Spleen (tissue), 11 donors: ENCODE data around the gene ZNRF2. TPM values are rescaled to one million over a fixed set of nuclear protein-coding genes. Genes with fewer than 3 reads are reported as not detected.

ENCODE experiments used
- DNase-seq: peaks from one replicate; pipeline ENCODE4 v3.0.0-alpha.2; 2020
- H3K27ac ChIP-seq, 8 donors: fragments of 200-600 bp; sonication (generic) in 7 of 8; 1 replicate in 4 of 8; 2 replicates in 4 of 8; pipeline versions ENCODE4 v1.5.0 to v1.8.0; 2016 to 2021; ENCODE audit warnings: inconsistent platforms in 4 of 8, mild to moderate bottlenecking in 4 of 8, moderate library complexity in 1 of 8
- H3K27me3 ChIP-seq, 7 donors: fragments of 200-600 bp; sonication (generic) in 6 of 7; replicated peaks in 1 of 7; 1 replicate in 4 of 7; 2 replicates in 3 of 7; pipeline versions ENCODE4 v1.5.0 to v1.8.0; 2016 to 2021; ENCODE audit warnings: inconsistent platforms in 3 of 7, mild to moderate bottlenecking in 1 of 7
- H3K36me3 ChIP-seq, 6 donors: fragments of 200-600 bp; sonication (generic) in 5 of 6; 1 replicate in 4 of 6; 2 replicates in 2 of 6; pipeline versions ENCODE4 v1.5.0 to v1.8.0; 2016 to 2021; ENCODE audit warnings: inconsistent platforms in 2 of 6
- H3K4me1 ChIP-seq, 6 donors: fragments of 200-600 bp; sonication (generic) in 5 of 6; 1 replicate in 3 of 6; 2 replicates in 3 of 6; pipeline versions ENCODE4 v1.5.0 to v1.8.0; 2016 to 2021; ENCODE audit warnings: inconsistent platforms in 3 of 6
- H3K4me3 ChIP-seq, 8 donors: fragments of 200-600 bp; sonication (generic) in 7 of 8; 1 replicate in 4 of 8; 2 replicates in 4 of 8; pipeline versions ENCODE4 v1.5.0 to v1.8.0; 2016 to 2021; ENCODE audit warnings: inconsistent platforms in 4 of 8, mild to moderate bottlenecking in 4 of 8, moderate library complexity in 2 of 8
- H3K9me3 ChIP-seq, 8 donors: fragments of 200-600 bp; sonication (generic) in 7 of 8; 1 replicate in 4 of 8; 2 replicates in 4 of 8; pipeline versions ENCODE4 v1.5.0 to v1.8.0; 2016 to 2021; ENCODE audit warnings: inconsistent platforms in 4 of 8
- CTCF ChIP-seq, 11 experiments: fragments of 200-600 bp in 7 of 11; fragments of 450-650 bp in 4 of 11; sonication (generic) in 4 of 11; IDR thresholded peaks in 8 of 11; conservative IDR thresholded peaks in 3 of 11; 1 replicate in 7 of 11; 2 replicates in 4 of 11; pipeline versions ENCODE4 v1.4.0 to v1.8.0; 2016 to 2021; ENCODE audit warnings: antibody characterized with exemption in 11 of 11, inconsistent platforms in 4 of 11, mild to moderate bottlenecking in 1 of 11
- POLR2A ChIP-seq, 3 donors: fragments of 450-650 bp; IDR thresholded peaks; one replicate each; pipeline ENCODE4 v1.5.1; 2017; ENCODE audit warnings: antibody characterized with exemption in 3 of 3, mild to moderate bottlenecking in 1 of 3
- POLR2AphosphoS5 ChIP-seq, 3 donors: sonication (generic); formaldehyde crosslinking; IDR thresholded peaks; one replicate each; pipeline ENCODE4 v1.5.1; 2017; ENCODE audit warnings: antibody characterized with exemption in 3 of 3
- WGBS, 5 donors: extraction: QIAGEN DNeasy Blood & Tissue Kit in 3 of 5; methylation state at CpG; one replicate each; pipeline versions ENCODE4 v1.1.5 to v1.1.7; 2013 to 2018; 5-methylcytosine and 5-hydroxymethylcytosine counted together
- intact Hi-C: fragments of 100-400 bp; cut with DNase I; formaldehyde crosslinking; loops from one replicate; pipeline ENCODE4 v1.15.0; 2023; ENCODE audit warnings: low total_unique reads
- polyA plus RNA-seq, 3 donors: library from polyadenylated mRNA; stranded (reverse); fragments of 200-250 nt; gene quantifications; one replicate each; pipeline ENCODE4 v1.2.1, GENCODE V29; 2013
- total RNA-seq, 7 donors: library from RNA; depleted of rRNA in 3 of 7; stranded (reverse); fragments of >200 nt in 3 of 7; fragmentation: NEBNext Ultra II Directional in 4 of 7; extraction: Animal tissue kit (Norgen Biotek cat#: 25700) in 4 of 7; gene quantifications; one replicate each; pipeline versions ENCODE4 v1.1.0 to v1.2.1, GENCODE V29; 2016 to 2021
- donor health status: healthy with polysubstance abuse.
- donor health status: DM: no; HTN: no; CAD: no; lungs with moderate emphysema.
- donor health status: DM: no; HTN: no; CAD: no.
- donor health status: Bipolar disorder and iron deficiency.
- donor health status: healthy.
- donor health status: DM: no; HTN: no; CAD: no.
- donor health status: DM: yes; HTN: yes; CAD: no.

Gene ZNRF2
- total and polyA plus RNA-seq, 10 donors = 6.8 to 42.5 (median 28.5) TPM

DNA sequence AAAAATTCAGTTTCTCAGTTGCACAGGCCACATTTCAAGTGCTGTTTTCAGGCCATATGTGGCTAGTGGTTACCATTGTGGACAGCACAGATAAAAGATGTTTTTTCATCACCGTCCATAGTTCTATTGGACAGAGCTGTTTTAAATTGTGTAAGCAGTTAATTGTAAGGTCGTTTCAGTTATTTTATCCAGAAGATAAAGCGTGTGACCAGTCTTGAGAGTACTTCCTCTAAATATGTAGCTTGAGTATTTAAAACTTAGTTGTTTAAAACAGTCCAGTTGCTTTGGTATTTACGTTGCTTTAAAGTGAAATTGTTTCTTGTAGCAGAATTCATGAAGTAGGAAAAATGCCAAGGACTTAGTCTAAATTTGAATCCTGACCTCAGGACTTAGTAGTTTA, 66.9 kb downstream of the ZNRF2 start:
- no peak overlapping the region for H3K4me3 ChIP-seq
- 22 to 35% (median 33%) methylated on average over 4 of the region's 4 CpGs for WGBS, 5 donors
- peaks cover 0 to 7% (median 0%) of the 10 kb centered on the region in 6 donors for H3K36me3 ChIP-seq
- no peaks in the 10 kb centered on the region for H3K27me3 ChIP-seq
- DNase-seq = no peak
- peak overlapping the region in 3 of 8 donors; percentile 9 to 46 (median 37) for H3K27ac ChIP-seq
- peaks cover 20 to 84% (median 55%) of the 10 kb centered on the region in 6 donors for H3K4me1 ChIP-seq
- H3K9me3 ChIP-seq = no peaks in the 10 kb centered on the region
- TF ChIP-seq POLR2AphosphoS5 (IDR thresholded peaks at IDR 0.05) (no peak), POLR2A (IDR thresholded peaks at IDR 0.05) (no peak), CTCF (IDR thresholded peaks at IDR 0.05 in 8 of 11, conservative IDR thresholded peaks at IDR 0.05 in 3 of 11) (no peak)
- intact Hi-C loops = loop anchor here (10.0 kb wide), 1 partner anchor 186 kb away; no protein-coding TSS in a partner anchor

DNA sequence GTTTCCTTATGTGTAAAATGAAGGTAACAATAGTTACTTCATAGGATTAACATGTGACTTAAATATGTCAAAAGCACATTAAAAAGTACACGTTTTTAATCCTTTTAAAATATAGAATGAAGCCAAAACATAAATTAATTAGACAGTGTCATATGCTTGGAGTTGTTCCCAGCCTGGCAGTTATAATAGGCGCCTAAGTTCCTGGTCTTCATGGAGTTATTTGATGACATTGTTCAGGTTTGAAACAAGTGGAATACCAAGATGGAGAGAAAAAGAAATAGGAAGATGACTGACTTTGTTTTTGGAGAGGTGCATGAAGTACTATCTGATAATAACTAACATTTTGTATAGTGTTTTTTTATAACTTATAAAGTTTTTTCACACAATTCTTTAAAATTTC, 67.3 kb downstream of the ZNRF2 start:
- Histone ChIP-seq H3K4me3 (no peak overlapping the region), H3K27ac (peak overlapping the region in 3 of 8 donors; percentile 9 to 46 (median 37)), H3K36me3 (peaks cover 0 to 10% (median 0%) of the 10 kb centered on the region in 6 donors), H3K27me3 (no peaks in the 10 kb centered on the region), H3K9me3 (no peaks in the 10 kb centered on the region), H3K4me1 (peaks cover 20 to 80% (median 53%) of the 10 kb centered on the region in 6 donors)
- whole genome bisulfite sequencing, 5 donors = 45 to 55% (median 49%) methylated on average over 2 of the region's 2 CpGs
- TF ChIP-seq POLR2A (IDR thresholded peaks at IDR 0.05) = no peak
- no peak for TF ChIP-seq CTCF (IDR thresholded peaks at IDR 0.05 in 8 of 11, conservative IDR thresholded peaks at IDR 0.05 in 3 of 11)
- no peak for TF ChIP-seq POLR2AphosphoS5 (IDR thresholded peaks at IDR 0.05)
- DNase-seq = no peak
- intact Hi-C loops = loop anchor here (10.0 kb wide), 1 partner anchor 187 kb away; no protein-coding TSS in a partner anchor

GRCh38 chr7:30352169-30352568, 67.8 kb downstream of the ZNRF2 start:
- Histone ChIP-seq H3K27ac (no peak overlapping the region), H3K36me3 (peaks cover 0 to 15% (median 2%) of the 10 kb centered on the region in 6 donors), H3K27me3 (no peaks in the 10 kb centered on the region), H3K4me3 (no peak overlapping the region), H3K4me1 (peaks cover 18 to 75% (median 49%) of the 10 kb centered on the region in 6 donors), H3K9me3 (no peaks in the 10 kb centered on the region)
- 82 to 89% (median 84%) methylated on average over 5 of the region's 5 CpGs for WGBS, 5 donors
- intact Hi-C loops = loop anchor here (10.0 kb wide), 1 partner anchor 187 kb away; no protein-coding TSS in a partner anchor
- DNase-seq = no peak
- peak in 2 of 11 experiments; percentile 31 to 34 for TF ChIP-seq CTCF (IDR thresholded peaks at IDR 0.05 in 8 of 11, conservative IDR thresholded peaks at IDR 0.05 in 3 of 11)
- TF ChIP-seq POLR2AphosphoS5 (IDR thresholded peaks at IDR 0.05) = no peak
- TF ChIP-seq POLR2A (IDR thresholded peaks at IDR 0.05) = no peak

DNA sequence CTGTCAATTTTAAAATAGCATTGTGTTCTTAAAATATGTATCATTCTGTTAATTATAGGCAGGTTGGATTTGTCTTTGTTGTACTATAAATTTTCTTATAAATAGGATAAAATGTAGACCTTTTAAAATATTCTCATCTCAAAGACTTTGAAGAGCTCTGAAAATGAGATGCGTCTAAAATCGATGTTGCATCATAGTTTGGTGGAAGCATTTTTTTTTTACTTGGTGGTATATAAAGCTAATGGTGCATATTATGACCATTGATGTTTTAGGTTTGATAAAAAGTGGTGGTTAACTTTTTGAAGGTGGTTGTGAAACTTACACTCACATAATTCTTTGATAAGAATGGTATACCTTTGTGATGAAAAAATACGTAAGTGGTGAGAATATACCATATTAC, 69.1 kb downstream of the ZNRF2 start:
- intact Hi-C loops = loop anchor here (10.0 kb wide), 1 partner anchor 189 kb away; no protein-coding TSS in a partner anchor
- TF ChIP-seq POLR2A (IDR thresholded peaks at IDR 0.05) (no peak), POLR2AphosphoS5 (IDR thresholded peaks at IDR 0.05) (no peak), CTCF (IDR thresholded peaks at IDR 0.05 in 8 of 11, conservative IDR thresholded peaks at IDR 0.05 in 3 of 11) (no peak)
- Histone ChIP-seq H3K4me1 (peaks cover 4 to 61% (median 36%) of the 10 kb centered on the region in 6 donors), H3K27ac (no peak overlapping the region), H3K9me3 (no peaks in the 10 kb centered on the region), H3K4me3 (no peak overlapping the region), H3K27me3 (no peaks in the 10 kb centered on the region), H3K36me3 (peaks cover 0 to 26% (median 7%) of the 10 kb centered on the region in 6 donors)
- WGBS, 5 donors = 89 to 97% (median 91%) methylated on average over 3 of the region's 3 CpGs
- DNase-seq = no peak
